A673 (cell line): Measurements from ENCODE around the gene RLBP1.

Experiments
- CTCF ChIP-seq: fragments of 300-800, 200-600 bp; sonication (generic); conservative IDR thresholded peaks from 2 replicates; pipeline ENCODE4 v1.5.1; 2017; ENCODE audit warnings: low read depth, mild to moderate bottlenecking, antibody characterized with exemption, low read length, moderate library complexity, mixed read lengths
- EZH2 ChIP-seq: fragments of 200-600 bp; sonication (generic); IDR thresholded peaks from 2 replicates; pipeline ENCODE4 v1.6.1; 2017; ENCODE audit warnings: borderline replicate concordance, low read depth, mild to moderate bottlenecking, mixed read lengths, antibody characterized with exemption, low read length; ENCODE audit not compliant: poor library complexity, severe bottlenecking

- no peak for TF ChIP-seq CTCF
- TF ChIP-seq EZH2 = no peak
Observed at GRCh38 chr15:89243046-89243690, 21.8 kb upstream of the RLBP1 start.
